Stimulated activated CD8-positive, alpha-beta memory T cell treated with anti-CD3 and anti-CD28 coated beads, Interleukin-7, amount 100 ng/mL, for 4 hours (primary cell): ENCODE measurements around the gene LCE3E.

ENCODE experiments used
- DNase-seq, 2 donors: peaks; one replicate each; pipeline ENCODE4 v3.0.0-alpha.2; 2020; ENCODE audit warnings: low read depth in 2 of 2

The LCE3E gene

DNA sequence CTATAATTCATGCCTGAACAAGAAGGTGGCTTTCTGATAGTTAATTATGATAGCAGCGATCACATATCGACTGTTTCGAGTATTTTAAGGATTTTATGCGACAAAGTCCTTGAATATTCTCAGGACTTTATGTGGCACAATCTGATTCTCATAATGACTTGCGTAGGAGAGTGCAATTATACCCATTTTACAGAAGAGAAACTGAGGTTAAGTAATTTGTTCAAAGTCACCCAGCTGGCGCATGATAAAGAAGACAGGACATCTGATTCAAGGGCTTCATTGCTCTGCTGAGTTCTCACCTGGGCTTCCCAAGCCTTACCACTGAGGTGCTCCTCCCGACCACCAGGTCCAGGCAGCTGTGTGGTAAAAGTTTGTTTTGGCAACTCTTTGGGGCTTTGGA lies 50.5 kb downstream of the LCE3E start:
- DNase-seq: no peak
